ENCODE results near the gene PRXL2B.

- TF ChIP-seq, protein P1, sequence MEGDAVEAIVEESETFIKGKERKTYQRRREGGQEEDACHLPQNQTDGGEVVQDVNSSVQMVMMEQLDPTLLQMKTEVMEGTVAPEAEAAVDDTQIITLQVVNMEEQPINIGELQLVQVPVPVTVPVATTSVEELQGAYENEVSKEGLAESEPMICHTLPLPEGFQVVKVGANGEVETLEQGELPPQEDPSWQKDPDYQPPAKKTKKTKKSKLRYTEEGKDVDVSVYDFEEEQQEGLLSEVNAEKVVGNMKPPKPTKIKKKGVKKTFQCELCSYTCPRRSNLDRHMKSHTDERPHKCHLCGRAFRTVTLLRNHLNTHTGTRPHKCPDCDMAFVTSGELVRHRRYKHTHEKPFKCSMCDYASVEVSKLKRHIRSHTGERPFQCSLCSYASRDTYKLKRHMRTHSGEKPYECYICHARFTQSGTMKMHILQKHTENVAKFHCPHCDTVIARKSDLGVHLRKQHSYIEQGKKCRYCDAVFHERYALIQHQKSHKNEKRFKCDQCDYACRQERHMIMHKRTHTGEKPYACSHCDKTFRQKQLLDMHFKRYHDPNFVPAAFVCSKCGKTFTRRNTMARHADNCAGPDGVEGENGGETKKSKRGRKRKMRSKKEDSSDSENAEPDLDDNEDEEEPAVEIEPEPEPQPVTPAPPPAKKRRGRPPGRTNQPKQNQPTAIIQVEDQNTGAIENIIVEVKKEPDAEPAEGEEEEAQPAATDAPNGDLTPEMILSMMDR (IDR thresholded peaks at IDR 0.05), result no peak
- no peak for TF ChIP-seq POLR2A (IDR thresholded peaks at IDR 0.05)
Observed at GRCh38 chr1:2541619-2542245, 44.8 kb upstream of the PRXL2B start.
